ENCODE measurements around the gene SNPH. TPM values are rescaled to one million over a fixed set of nuclear protein-coding genes. Genes with fewer than 3 reads are reported as not detected.

The SNPH gene
- total RNA-seq, 2 donors from 2014 or later, result 0.90 to 1.7 TPM

DNA sequence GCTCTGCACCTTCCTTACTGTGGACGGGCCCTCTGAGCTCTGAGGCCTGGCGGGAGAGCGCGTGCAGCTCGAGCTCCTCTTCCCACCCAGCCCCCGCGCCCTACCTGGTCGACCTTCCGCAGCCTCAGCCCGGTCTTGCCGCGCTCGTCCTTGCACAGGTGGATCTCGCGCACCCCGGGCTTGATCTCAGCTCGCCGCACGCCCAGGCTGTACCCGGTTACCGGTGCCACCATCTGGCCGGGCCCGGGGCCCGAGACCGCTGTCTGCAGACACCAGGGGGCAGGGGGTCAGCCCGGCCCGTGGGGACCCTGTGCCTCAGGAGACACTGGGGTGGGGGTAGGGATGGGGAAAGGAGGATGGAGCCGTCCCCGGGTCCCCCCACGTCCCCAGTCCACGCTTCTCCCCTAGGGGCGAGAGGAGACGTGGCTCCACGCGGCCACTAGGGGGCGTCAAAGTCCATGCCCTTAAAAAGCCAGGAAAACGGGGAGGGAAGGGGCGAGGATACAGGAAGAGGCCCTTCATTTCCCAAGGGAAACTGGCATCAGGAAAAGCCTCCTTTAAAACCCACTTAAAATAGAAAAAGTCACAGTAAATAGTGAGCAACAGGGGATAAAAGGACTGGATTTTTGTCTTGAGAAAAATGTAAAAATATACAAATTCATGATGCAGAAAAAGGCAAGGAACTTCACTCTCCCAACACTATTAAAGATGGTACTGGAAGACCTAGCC is 47.3 kb downstream of the SNPH start:
- H3K27me3 Mint-ChIP-seq, result no peaks in the 10 kb centered on the region
- no peak overlapping the region for H3K27ac Mint-ChIP-seq
- no peaks in the 10 kb centered on the region for H3K36me3 Mint-ChIP-seq (ENCODE audit: low read depth)
- ATAC-seq (replicated peaks), result peak; percentile 77
- H3K4me3 Mint-ChIP-seq, result no peak overlapping the region
- H3K4me1 Mint-ChIP-seq, result peaks cover 6% of the 10 kb centered on the region
- H3K9me3 Mint-ChIP-seq, result no peaks in the 10 kb centered on the region

DNA sequence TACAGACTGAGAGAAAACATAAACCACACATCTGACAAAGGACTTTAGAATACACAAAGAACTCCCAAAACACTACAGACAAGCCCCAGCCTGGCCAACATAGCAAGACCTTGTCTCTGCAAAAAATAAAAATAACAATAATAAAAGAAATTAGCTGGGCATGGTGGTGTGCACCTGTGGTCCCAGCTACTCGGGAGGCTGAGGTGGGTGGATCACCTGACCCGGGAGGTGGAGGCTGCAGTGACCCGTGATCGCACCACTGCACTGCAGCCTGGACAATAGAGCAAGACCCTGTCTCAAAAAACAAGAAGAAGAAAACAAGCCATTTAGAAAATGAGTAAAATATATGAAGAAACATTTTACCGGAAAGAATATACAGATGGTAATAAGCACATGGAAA is 49.7 kb downstream of the SNPH start:
- Mint-ChIP-seq H3K27ac (no peak overlapping the region), H3K9me3 (no peaks in the 10 kb centered on the region), H3K4me3 (no peak overlapping the region), H3K36me3 (ENCODE audit: low read depth) (no peaks in the 10 kb centered on the region), H3K27me3 (no peaks in the 10 kb centered on the region), H3K4me1 (peaks cover 6% of the 10 kb centered on the region)
- ATAC-seq (replicated peaks), result no peak

DNA sequence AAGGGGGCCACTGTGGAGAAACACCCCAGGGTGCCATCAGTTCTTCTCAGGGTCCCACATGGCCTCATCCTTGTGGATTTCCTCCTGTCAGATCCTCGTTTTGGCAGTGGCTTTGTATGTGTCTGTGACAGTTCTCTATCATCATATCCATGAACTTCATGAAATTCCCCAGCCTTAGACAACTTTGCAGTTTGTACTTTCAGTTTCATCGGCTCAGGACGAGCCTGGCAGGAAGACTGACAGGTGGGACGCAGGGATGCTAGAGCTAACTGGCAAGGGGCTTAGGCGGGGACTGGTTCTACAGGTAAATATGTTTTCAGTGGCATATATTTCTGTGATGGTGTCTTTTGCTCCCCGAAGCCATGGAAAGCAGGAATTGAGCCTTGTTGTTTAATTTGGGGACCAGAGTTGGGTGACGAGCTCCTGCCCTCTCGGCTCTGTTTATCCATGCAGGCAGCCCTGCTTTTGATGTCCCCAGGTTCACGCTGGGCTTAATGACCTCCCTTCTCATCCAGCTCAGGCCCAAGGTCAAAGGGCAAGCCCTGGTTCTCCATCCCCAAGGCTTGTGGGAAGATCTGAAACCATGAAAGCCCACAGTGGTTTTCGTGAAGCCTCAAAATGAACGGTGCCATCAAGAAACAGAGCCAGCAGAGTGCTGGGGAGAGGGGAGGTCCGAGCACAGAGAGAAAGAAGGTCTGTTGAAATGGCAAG is 51.6 kb downstream of the SNPH start:
- H3K36me3 Mint-ChIP-seq (ENCODE audit: low read depth), result no peaks in the 10 kb centered on the region
- H3K4me1 Mint-ChIP-seq, result peaks cover 6% of the 10 kb centered on the region
- H3K4me3 Mint-ChIP-seq, result no peak overlapping the region
- H3K27ac Mint-ChIP-seq, result peak overlapping the region; percentile 59
- ATAC-seq (replicated peaks), result no peak
- H3K9me3 Mint-ChIP-seq, result no peaks in the 10 kb centered on the region
- H3K27me3 Mint-ChIP-seq, result no peaks in the 10 kb centered on the region

DNA sequence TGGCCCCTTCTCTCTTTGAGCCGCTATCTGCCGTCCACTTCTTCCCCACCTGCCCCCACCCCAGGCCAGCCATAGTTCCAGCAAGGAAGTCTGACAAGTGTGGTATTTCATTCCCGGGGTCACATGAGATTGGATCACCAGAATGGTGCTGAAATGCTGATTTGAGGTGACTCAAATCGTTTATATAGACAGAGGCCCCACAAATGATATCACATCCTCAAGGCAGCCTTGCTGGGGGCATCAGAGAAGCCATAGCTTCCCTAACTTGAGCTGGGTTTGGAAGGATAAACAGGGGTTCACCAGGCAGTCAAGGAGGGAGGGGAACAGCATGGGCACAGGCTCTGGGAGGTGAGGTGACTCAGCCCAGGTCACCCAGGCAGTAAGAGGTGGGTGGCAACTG is 53.0 kb downstream of the SNPH start:
- Mint-ChIP-seq H3K9me3 (no peaks in the 10 kb centered on the region), H3K27me3 (no peaks in the 10 kb centered on the region), H3K4me3 (no peak overlapping the region), H3K27ac (no peak overlapping the region), H3K36me3 (ENCODE audit: low read depth) (no peaks in the 10 kb centered on the region), H3K4me1 (peaks cover 6% of the 10 kb centered on the region)
- no peak for ATAC-seq (replicated peaks)

DNA sequence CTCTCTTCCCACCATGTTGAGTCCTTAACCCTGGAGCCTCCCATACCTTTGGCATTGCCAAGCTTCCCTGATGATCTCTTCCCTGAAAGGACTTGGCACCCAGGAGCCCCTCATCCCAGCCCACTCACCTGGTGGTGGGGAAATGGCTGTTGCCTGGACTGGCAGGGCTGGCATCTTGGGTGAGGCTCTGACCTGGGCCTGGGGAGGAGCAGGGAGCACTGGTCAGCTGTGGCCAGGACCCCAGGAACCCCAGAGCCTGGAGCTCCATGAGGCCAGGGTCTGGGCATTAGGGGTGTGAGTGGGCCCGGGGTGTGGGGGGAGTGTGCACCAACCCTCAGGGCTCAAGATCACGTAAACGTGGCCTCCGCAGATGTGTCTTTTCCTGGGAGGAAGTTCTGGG is 53.4 kb downstream of the SNPH start:
- Mint-ChIP-seq H3K4me1 (peaks cover 6% of the 10 kb centered on the region), H3K27ac (no peak overlapping the region), H3K4me3 (no peak overlapping the region), H3K27me3 (no peaks in the 10 kb centered on the region), H3K36me3 (ENCODE audit: low read depth) (no peaks in the 10 kb centered on the region), H3K9me3 (no peaks in the 10 kb centered on the region)
- ATAC-seq (replicated peaks), result no peak

DNA sequence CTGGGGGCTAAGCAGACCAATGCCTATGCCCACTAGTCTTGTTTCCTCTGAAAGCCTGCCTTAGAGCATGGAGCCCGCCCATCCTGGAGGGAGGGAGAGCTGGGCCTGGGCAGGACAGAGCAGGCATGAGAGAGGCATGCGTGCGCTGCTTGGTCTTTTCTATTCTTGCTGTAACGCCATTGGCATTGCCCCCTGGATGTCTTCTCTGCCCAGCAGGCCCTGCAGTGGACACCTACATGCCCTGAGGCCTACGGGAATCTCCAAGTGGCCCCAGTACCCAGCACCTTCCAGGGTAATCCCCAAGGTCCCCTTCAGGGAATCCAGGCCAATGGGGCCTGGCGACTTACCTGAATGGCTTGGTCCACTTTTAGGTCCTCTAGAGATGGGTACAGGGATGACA is 53.9 kb downstream of the SNPH start:
- Mint-ChIP-seq H3K27ac (no peak overlapping the region), H3K4me3 (no peak overlapping the region), H3K4me1 (peaks cover 6% of the 10 kb centered on the region), H3K9me3 (no peaks in the 10 kb centered on the region), H3K27me3 (no peaks in the 10 kb centered on the region), H3K36me3 (ENCODE audit: low read depth) (no peaks in the 10 kb centered on the region)
- no peak for ATAC-seq (replicated peaks)

DNA sequence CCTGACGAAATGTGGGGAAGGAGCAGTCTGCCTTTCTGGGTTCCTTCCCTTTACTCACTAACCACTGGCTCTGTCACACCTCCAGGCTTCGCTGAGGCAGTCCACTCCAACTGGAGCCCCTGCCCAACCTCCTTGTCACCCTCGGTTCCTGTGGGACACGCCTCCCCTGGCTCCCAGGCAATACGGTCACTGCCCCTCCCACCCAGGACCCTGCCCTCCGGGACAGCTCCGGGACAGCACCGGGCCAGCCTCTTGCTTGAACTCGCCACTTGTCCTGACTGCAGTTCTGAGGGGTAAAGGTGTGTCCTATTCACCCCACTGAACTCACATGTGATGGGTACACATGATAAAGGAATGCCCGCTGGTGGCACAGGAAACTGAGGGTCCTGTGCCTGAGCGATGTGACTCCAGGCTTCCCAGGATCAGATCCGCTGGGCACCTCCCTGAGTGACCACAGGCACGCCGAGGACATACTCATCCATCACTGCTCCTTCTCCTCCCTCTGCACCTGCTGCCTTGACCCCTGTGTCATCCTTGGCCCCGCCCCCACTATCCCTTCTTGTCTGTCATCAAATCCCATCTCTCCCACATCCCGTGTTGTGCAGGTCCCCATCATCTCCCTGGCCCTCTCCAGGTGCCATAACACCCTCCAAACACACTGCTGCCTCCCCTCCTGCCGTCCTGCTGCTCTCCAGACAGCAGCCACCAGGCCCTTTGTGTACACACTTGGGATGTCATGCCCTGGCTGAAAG is 55.0 kb downstream of the SNPH start:
- H3K27ac Mint-ChIP-seq, result peak overlapping the region; percentile 41
- H3K9me3 Mint-ChIP-seq, result no peaks in the 10 kb centered on the region
- H3K4me1 Mint-ChIP-seq, result peaks cover 6% of the 10 kb centered on the region
- H3K36me3 Mint-ChIP-seq (ENCODE audit: low read depth), result no peaks in the 10 kb centered on the region
- no peak for ATAC-seq (replicated peaks)
- H3K27me3 Mint-ChIP-seq, result no peaks in the 10 kb centered on the region
- no peak overlapping the region for H3K4me3 Mint-ChIP-seq

DNA sequence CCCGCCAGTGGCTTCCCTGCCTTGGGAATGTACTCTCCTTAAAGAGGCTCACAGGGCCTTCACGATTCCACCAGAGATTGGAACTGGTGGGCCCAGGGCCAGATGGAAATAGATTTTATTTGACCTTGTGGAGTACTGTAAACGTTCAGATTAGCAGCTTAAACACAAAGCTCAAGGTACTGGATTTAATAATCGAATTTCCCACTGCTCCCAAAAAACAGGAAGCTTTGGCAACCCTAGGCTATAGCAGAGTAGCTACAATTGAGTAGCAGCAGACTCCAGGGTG is 55.5 kb downstream of the SNPH start:
- H3K9me3 Mint-ChIP-seq, result no peaks in the 10 kb centered on the region
- H3K36me3 Mint-ChIP-seq (ENCODE audit: low read depth), result no peaks in the 10 kb centered on the region
- H3K4me1 Mint-ChIP-seq, result peaks cover 6% of the 10 kb centered on the region
- H3K27me3 Mint-ChIP-seq, result no peaks in the 10 kb centered on the region
- no peak for ATAC-seq (replicated peaks)
- H3K27ac Mint-ChIP-seq, result peak overlapping the region; percentile 41
- H3K4me3 Mint-ChIP-seq, result no peak overlapping the region

DNA sequence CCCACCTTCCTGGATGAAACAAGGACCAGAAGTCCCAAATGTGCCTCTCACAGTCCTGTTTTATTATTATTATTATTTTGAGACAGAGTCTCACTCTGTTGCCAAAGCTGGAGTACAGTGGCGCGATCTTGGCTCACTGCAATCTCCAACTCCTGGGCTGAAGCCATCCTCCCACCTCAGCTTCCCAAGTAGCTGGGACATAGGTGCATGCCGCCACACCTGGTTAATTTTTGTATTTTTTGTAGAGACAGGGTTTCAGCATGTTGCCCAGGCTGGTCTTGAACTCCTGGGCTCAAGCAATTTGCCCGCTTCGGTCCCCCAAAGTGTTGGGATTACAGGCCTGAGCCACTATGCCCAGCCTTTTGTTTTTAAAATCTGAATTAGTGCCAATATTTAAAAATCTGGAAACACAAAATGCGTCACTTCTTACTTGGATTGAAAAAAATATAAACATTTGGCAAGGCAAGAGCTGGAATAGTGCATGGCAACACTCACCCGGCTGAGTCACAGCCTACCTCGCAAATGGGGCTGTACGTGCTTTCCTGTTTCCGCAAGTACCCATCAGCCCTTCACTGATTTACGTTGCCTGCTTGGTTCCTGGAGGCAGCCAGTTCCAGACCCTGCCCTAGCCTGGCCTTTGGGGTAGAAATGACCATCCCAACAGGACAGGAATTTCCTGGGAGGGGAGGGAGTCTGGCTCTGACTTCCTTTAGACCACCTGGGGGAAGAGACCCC is 56.6 kb downstream of the SNPH start:
- ATAC-seq (replicated peaks), result no peak
- Mint-ChIP-seq H3K4me3 (no peak overlapping the region), H3K9me3 (no peaks in the 10 kb centered on the region), H3K4me1 (peaks cover 8% of the 10 kb centered on the region), H3K36me3 (ENCODE audit: low read depth) (no peaks in the 10 kb centered on the region), H3K27ac (no peak overlapping the region), H3K27me3 (no peaks in the 10 kb centered on the region)

DNA sequence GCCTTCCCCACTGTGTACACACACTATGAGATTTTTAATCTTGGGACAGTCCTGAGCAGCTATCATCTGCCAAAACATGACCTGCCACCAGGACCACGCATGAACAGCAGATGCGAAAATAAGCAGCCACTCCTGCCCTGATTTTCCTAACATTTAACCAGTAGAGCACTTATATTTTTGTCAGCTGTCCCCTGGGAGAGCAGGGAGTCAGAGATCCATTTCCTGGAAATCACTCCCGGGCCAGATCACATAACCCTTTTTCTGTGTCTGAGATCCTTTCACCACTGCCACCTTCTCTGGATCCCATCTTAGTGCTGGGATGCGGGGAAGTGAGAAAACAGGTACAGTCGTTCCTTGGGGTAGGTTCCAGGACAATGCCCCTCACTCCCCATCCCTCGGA is 57.2 kb downstream of the SNPH start:
- no peaks in the 10 kb centered on the region for H3K27me3 Mint-ChIP-seq
- peaks cover 8% of the 10 kb centered on the region for H3K4me1 Mint-ChIP-seq
- H3K36me3 Mint-ChIP-seq (ENCODE audit: low read depth), result no peaks in the 10 kb centered on the region
- no peak overlapping the region for H3K4me3 Mint-ChIP-seq
- H3K27ac Mint-ChIP-seq, result no peak overlapping the region
- no peaks in the 10 kb centered on the region for H3K9me3 Mint-ChIP-seq
- ATAC-seq (replicated peaks), result no peak

DNA sequence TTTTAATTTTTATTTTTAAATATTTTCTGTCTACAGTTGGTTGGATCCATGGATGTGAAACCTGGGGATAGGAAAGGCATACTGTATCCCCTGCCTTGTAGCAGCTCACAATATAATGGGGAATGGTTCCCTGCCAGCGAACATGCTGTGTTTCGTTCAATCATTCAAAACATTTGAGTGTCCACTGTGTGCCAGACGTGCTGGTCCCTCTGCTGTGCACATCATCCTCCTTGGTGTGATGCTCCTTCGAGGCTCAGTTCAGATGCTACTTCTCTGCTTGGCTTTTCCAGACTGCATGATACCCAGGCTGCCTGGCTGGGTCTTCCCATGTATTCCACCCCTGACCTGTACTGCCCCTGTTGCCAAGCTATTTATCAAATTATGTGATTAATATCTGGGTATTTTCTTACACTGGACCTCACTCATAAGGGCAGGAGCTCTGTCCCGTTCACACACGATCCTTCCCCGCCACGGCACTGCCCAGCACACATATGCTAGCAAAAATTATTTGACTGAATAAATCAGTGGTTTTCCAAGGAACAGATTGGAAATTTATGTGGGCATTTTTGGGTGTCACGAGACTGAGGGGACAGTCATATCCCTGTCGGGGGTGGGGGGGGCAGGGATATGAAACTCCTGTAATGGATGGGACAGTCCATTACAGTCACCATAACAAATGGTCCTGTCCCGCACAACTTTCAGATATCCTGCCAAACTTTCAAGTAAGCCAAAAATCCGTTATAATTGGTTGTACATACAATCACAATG is 57.9 kb downstream of the SNPH start:
- Mint-ChIP-seq H3K4me1 (peaks cover 8% of the 10 kb centered on the region), H3K27me3 (no peaks in the 10 kb centered on the region), H3K27ac (no peak overlapping the region), H3K9me3 (no peaks in the 10 kb centered on the region), H3K36me3 (ENCODE audit: low read depth) (no peaks in the 10 kb centered on the region), H3K4me3 (no peak overlapping the region)
- no peak for ATAC-seq (replicated peaks)

DNA sequence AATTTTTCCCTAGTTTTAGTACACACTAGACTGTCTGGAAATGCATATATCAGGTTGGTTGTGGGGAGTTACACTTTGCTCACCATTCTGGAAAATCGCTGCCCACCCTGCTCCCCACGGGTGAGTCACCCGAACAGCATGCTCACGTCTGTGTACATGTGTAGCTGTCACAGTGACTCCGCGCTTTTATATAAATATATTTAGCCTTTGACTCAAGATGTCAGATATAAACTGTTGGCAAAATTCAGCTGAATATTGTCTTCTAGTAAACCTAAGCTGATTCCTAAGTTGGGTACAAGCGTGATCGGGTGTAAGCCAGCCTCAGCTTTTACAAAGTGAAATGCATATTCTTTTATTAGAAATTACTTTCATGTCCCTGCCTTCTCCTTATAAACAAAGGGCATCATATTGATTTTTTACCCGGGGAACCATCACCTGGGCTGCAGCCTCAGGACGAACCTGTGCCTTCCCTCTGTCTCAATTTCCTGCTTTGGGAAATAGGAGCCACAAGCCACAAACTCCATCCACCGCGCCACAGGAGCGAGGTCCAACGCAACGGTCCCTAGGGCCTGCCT is 58.6 kb downstream of the SNPH start:
- H3K4me1 Mint-ChIP-seq, result peaks cover 8% of the 10 kb centered on the region
- no peak for ATAC-seq (replicated peaks)
- H3K27ac Mint-ChIP-seq, result no peak overlapping the region
- H3K36me3 Mint-ChIP-seq (ENCODE audit: low read depth), result no peaks in the 10 kb centered on the region
- H3K4me3 Mint-ChIP-seq, result no peak overlapping the region
- H3K9me3 Mint-ChIP-seq, result no peaks in the 10 kb centered on the region
- H3K27me3 Mint-ChIP-seq, result no peaks in the 10 kb centered on the region

DNA sequence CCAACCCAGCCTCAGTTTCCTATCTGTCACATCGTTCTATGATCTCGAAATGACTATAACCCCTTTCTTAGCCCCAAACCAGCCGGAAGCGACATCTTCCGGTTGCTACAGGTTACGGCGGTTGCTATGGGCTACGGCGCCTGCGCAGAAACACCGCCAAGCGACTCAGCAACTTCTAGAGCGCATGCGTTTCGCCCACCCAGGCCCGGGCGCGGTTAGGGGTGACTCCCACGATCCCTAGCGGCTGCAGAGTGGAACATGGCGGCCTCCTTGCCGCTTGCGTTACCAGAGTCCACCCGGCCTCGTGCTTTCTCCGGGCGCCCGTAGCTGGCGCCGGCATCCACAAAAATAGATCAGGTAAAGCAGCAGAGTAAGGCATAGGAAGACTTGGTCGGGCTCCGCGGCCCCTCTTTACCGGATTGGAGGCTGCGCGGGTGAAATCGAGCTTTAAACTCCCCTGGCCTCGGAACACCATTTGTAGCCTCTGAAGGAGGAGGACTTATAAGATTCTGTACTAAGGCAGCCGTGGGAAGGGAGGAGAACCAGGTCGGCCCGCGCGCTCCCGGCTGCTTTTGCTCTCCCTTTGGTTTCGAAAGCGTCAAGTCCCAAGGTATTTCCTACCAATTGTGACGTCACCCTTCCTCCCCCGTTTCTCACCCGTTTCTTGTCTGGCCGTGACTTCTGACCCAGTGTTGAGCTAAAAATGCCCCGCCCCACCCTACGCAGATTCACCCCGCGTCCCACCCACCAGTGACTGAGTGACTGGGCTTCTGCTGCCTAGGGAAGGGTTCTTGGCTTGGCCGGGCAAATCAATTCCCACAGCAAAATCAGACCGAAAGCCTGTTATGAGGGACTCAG is 59.3 kb downstream of the SNPH start:
- Mint-ChIP-seq H3K27me3 (no peaks in the 10 kb centered on the region), H3K9me3 (no peaks in the 10 kb centered on the region), H3K4me1 (peaks cover 13% of the 10 kb centered on the region), H3K27ac (no peak overlapping the region), H3K4me3 (no peak overlapping the region), H3K36me3 (ENCODE audit: low read depth) (no peaks in the 10 kb centered on the region)
- ATAC-seq (replicated peaks), result peak; percentile 82
